Measurements from ENCODE around the gene IL17REL.
"Not testable (repeated sequence)": the region's sequence is repeated elsewhere in the genome, so short reads cannot be mapped to it uniquely, and the experiment has no call there.

The IL17REL gene

GRCh38 chr22:49956418-49956770 is 56.2 kb downstream of the IL17REL start:
- no peak for DNase-seq (ENCODE audit: low read depth in 2 of 2)

- DNase-seq (ENCODE audit: low read depth in 2 of 2): no peak
These were observed 56.8 kb downstream of the IL17REL start for GRCh38 chr22:49955581-49956417.

GRCh38 chr22:49954991-49955580 is 57.5 kb downstream of the IL17REL start:
- DNase-seq (ENCODE audit: low read depth in 2 of 2): no peak

- no peak for DNase-seq (ENCODE audit: low read depth in 2 of 2)
These were observed 58.2 kb downstream of the IL17REL start for GRCh38 chr22:49954354-49954753.

GRCh38 chr22:49953680-49954344 is 58.8 kb downstream of the IL17REL start:
- DNase-seq (ENCODE audit: low read depth in 2 of 2): no peak

DNA sequence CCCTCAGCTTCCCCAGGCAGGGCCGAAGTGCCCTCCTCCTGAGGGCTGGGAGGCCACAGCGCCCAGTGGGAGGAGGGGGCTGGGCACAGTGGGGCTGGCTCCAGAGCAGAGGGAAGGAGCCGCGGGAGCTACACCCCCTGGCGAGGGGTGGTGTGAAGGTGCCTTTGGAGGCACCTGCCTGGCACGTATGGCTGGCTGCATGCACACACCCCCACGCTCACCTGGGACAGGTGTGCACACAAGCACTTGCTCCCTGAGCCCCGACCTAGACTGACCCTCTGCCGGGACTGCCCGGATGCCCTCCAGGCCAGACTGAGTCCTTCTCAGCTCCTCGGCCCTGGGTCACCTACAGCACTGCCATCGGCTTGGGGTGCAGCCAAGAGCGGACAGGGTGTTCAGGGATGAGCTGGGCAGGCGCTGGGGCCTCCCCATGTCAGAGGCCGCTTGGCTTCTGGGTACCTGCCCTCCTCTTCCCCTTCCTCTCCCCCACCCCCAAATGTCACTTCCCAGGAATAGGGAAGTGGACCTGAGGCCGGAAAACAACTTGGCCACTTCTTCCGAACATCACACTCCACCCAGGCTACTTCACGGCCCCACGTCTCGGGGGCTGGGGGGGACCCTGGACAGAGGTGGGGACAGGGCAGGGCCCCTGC is 59.4 kb downstream of the IL17REL start:
- DNase-seq (ENCODE audit: low read depth in 2 of 2): no peak

DNA sequence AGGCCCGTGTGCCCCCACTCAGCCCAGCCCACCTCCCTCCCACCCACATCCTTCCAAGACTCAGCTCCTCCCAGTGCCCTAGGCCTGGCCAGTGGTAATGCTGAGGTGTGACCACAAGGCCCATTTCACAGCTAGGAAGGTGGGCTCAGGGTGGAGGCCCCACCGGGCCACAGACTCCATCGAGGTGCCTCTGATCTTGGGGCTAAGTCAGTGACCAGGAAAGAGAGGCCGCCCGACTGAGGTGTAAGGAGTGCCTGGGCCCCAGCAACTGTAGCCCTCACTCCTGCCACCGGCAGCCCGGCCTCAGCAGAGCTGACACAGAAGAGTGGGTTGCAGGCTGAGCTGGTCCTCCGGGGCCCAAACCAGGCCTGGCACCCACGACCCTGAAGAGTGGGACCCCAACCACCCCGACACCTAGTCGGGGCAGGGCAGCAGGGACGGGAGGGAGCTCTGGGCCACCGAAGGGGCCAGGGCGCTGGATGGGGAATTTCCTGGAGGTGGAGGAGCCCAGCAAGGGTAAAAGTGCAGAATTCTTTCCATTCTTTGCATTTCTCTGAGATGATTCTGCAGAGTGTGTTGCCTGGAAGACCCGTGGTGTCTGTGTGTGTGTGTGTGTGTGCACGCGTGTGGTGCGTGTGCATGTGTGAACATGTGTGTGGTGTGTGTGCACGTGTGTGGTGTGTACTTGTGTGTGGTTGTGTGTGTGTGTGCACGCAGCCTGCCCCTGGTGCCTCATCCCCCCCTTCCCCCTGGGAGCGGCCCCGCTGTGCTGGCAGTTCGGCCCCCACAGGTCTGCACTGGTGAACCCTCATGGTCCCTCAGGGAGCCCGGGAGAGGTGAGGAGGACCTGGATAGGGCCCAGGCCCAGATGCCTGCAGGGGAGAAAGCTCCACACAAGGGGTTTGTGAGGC is 60.3 kb downstream of the IL17REL start:
- no peak for DNase-seq (ENCODE audit: low read depth in 2 of 2)

DNA sequence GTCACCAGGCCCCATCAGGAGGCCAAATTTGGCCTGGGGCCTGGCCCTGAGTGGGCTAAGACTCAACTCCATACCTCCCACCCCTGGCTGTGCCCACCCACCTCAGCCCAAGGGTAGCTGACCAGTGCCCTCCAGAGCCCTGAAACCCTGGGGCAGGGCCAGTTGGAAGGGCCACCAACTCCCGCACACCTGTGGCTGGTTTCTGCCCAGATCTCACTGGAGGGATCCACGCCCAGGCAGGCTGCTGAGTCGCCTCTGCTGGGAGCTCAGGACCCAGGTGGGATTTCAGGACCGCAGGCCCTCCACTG is 60.9 kb downstream of the IL17REL start:
- DNase-seq (ENCODE audit: low read depth in 2 of 2): no peak

GRCh38 chr22:49951000-49951677 is 61.4 kb downstream of the IL17REL start:
- no peak for DNase-seq (ENCODE audit: low read depth in 2 of 2)

GRCh38 chr22:49950396-49950994 is 62.1 kb downstream of the IL17REL start:
- DNase-seq (ENCODE audit: low read depth in 2 of 2): no peak

GRCh38 chr22:49949914-49950292 is 62.7 kb downstream of the IL17REL start:
- DNase-seq (ENCODE audit: low read depth in 2 of 2): no peak

GRCh38 chr22:49948958-49949913 is 63.3 kb downstream of the IL17REL start:
- no peak for DNase-seq (ENCODE audit: low read depth in 2 of 2)

GRCh38 chr22:49948116-49948957 is 64.2 kb downstream of the IL17REL start:
- DNase-seq (ENCODE audit: low read depth in 2 of 2): no peak

- no peak for DNase-seq (ENCODE audit: low read depth in 2 of 2)
These were observed 65.3 kb downstream of the IL17REL start for GRCh38 chr22:49947296-49947622.

DNA sequence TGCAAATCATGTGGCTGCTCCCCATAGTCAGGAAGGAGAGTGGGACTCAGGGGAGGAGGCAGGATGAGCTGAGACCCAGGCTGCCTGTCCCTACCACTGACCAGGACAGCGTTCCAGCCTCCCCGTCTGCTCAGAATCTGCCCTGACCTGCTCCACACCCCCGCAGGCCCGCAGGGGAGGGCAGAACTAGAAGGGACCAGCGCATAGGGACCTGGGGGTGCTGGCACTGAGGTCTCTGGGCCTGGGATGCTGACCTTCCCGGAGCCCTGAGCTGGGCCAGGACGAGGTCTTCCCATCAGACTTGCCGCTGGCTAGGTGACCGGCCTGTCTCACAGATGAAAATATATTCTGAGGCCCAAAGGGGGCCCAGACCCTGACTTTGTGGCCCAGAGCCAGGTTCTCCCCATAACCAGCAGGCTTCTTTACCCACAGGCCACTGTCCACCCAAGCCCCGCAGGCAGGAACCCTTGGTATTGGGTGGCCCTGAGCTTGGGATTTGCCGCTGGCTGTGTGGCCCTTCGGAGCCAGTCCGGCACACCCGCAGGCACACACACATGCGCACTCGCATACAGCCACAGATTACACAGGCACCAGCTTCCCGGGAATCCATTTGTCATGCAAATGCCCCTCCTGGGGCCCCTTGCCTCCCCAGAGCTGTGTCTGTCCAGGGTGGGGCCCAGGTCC is 65.8 kb downstream of the IL17REL start:
- no peak for DNase-seq (ENCODE audit: low read depth in 2 of 2)

- DNase-seq (ENCODE audit: low read depth in 2 of 2): not testable (repeated sequence)
These were observed 67.3 kb downstream of the IL17REL start for GRCh38 chr22:49945042-49945794.

Measured in stimulated activated CD8-positive, alpha-beta memory T cell treated with anti-CD3 and anti-CD28 coated beads, Interleukin-2, amount 100 ng/mL, for 1 hour (primary cell).